ENCODE data around the gene TRDMT1. TPM values are rescaled to one million over a fixed set of nuclear protein-coding genes. Genes with fewer than 3 reads are reported as not detected.

Gene TRDMT1
- total and polyA plus RNA-seq, 2 donors (not counting 1 experiment from before 2014, with no cell fraction given): 5.8 to 7.0 TPM

GRCh38 chr10:17248964-17249363 is 47.5 kb upstream of the TRDMT1 start:
- H2AFZ ChIP-seq (ENCODE audit: low read length): no peak overlapping the region
- H3K27ac ChIP-seq (ENCODE audit: insufficient read depth, low read length): no peak overlapping the region
- no peak overlapping the region for H3K4me2 ChIP-seq (ENCODE audit: extremely low read depth, insufficient read depth, low read length)
- H3K9me3 ChIP-seq (ENCODE audit: control insufficient read depth, insufficient read depth, low read depth, low read length): no peaks in the 10 kb centered on the region
- no peaks in the 10 kb centered on the region for H3K27me3 ChIP-seq (ENCODE audit: control insufficient read depth, insufficient read depth, low read length)
- no peak overlapping the region for H3K4me3 ChIP-seq (replicated peaks in 1 of 4; ENCODE audit: control extremely low read depth in 1 of 4, insufficient read depth in 1 of 4, low read depth in 3 of 4, low read length in 4 of 4)
- TF ChIP-seq EZH2 (IDR thresholded peaks at IDR 0.05; ENCODE audit: low read length, missing control alignments): no peak
- no peak for TF ChIP-seq CTCF (conservative IDR thresholded peaks at IDR 0.05 in 1 of 2, IDR thresholded peaks at IDR 0.05 in 1 of 2; ENCODE audit: low read depth in 1 of 2, low read length in 2 of 2)
- H4K20me1 ChIP-seq (ENCODE audit: control insufficient read depth, extremely low read depth, insufficient read depth, low read length): no peaks in the 10 kb centered on the region
- no peaks in the 10 kb centered on the region for H3K4me1 ChIP-seq (ENCODE audit: control insufficient read depth, extremely low read depth, insufficient read depth, low read length)
- no peaks in the 10 kb centered on the region for H3K36me3 ChIP-seq (ENCODE audit: control insufficient read depth, insufficient read depth, low read length)
- H3K79me2 ChIP-seq (ENCODE audit: control insufficient read depth, insufficient read depth, low read length): no peaks in the 10 kb centered on the region
- no peak overlapping the region for H3K9ac ChIP-seq (ENCODE audit: insufficient read depth, low read length)
- DNase-seq (ENCODE audit: low read depth in 2 of 2): no peak

DNA sequence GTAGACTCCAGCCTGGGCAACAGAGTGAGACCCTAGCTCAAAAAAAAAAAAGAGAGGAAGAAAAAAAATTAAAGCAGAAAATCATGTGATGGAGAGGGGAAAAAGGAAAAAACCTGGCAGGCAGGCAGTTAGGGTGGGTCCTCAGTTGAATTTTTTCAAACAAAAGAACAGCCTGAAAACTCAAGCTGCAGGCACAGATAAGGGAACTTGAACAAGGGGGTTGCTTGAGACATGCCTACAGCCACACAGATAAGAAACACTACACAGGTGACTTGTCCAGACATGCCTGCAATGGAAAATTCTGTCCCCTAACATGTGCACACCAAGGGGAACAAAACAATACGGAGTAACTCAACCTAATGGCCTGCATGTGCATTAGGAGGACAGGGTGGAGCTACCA is 45.7 kb upstream of the TRDMT1 start:
- H4K20me1 ChIP-seq (ENCODE audit: control insufficient read depth, extremely low read depth, insufficient read depth, low read length): no peaks in the 10 kb centered on the region
- no peaks in the 10 kb centered on the region for H3K79me2 ChIP-seq (ENCODE audit: control insufficient read depth, insufficient read depth, low read length)
- H3K4me1 ChIP-seq (ENCODE audit: control insufficient read depth, extremely low read depth, insufficient read depth, low read length): no peaks in the 10 kb centered on the region
- TF ChIP-seq CTCF (conservative IDR thresholded peaks at IDR 0.05 in 1 of 2, IDR thresholded peaks at IDR 0.05 in 1 of 2; ENCODE audit: low read depth in 1 of 2, low read length in 2 of 2) (no peak), EZH2 (IDR thresholded peaks at IDR 0.05; ENCODE audit: low read length, missing control alignments) (no peak)
- H3K9me3 ChIP-seq (ENCODE audit: control insufficient read depth, insufficient read depth, low read depth, low read length): no peaks in the 10 kb centered on the region
- no peaks in the 10 kb centered on the region for H3K36me3 ChIP-seq (ENCODE audit: control insufficient read depth, insufficient read depth, low read length)
- no peak for DNase-seq (ENCODE audit: low read depth in 2 of 2)
- no peak overlapping the region for H2AFZ ChIP-seq (ENCODE audit: low read length)
- H3K9ac ChIP-seq (ENCODE audit: insufficient read depth, low read length): no peak overlapping the region
- no peaks in the 10 kb centered on the region for H3K27me3 ChIP-seq (ENCODE audit: control insufficient read depth, insufficient read depth, low read length)
- H3K27ac ChIP-seq (ENCODE audit: insufficient read depth, low read length): no peak overlapping the region
- H3K4me3 ChIP-seq (replicated peaks in 1 of 4; ENCODE audit: control extremely low read depth in 1 of 4, insufficient read depth in 1 of 4, low read depth in 3 of 4, low read length in 4 of 4): no peak overlapping the region
- no peak overlapping the region for H3K4me2 ChIP-seq (ENCODE audit: extremely low read depth, insufficient read depth, low read length)

- Histone ChIP-seq H3K4me2 (ENCODE audit: extremely low read depth, insufficient read depth, low read length) (no peak overlapping the region), H3K79me2 (ENCODE audit: control insufficient read depth, insufficient read depth, low read length) (no peaks in the 10 kb centered on the region), H3K36me3 (ENCODE audit: control insufficient read depth, insufficient read depth, low read length) (no peaks in the 10 kb centered on the region), H4K20me1 (ENCODE audit: control insufficient read depth, extremely low read depth, insufficient read depth, low read length) (no peaks in the 10 kb centered on the region), H3K4me1 (ENCODE audit: control insufficient read depth, extremely low read depth, insufficient read depth, low read length) (no peaks in the 10 kb centered on the region), H3K27ac (ENCODE audit: insufficient read depth, low read length) (no peak overlapping the region), H3K4me3 (replicated peaks in 1 of 4; ENCODE audit: control extremely low read depth in 1 of 4, insufficient read depth in 1 of 4, low read depth in 3 of 4, low read length in 4 of 4) (no peak overlapping the region), H3K27me3 (ENCODE audit: control insufficient read depth, insufficient read depth, low read length) (no peaks in the 10 kb centered on the region), H3K9ac (ENCODE audit: insufficient read depth, low read length) (no peak overlapping the region), H3K9me3 (ENCODE audit: control insufficient read depth, insufficient read depth, low read depth, low read length) (no peaks in the 10 kb centered on the region), H2AFZ (ENCODE audit: low read length) (no peak overlapping the region)
- TF ChIP-seq EZH2 (IDR thresholded peaks at IDR 0.05; ENCODE audit: low read length, missing control alignments) (no peak), CTCF (conservative IDR thresholded peaks at IDR 0.05 in 1 of 2, IDR thresholded peaks at IDR 0.05 in 1 of 2; ENCODE audit: low read depth in 1 of 2, low read length in 2 of 2) (no peak)
- peak in 1 of 2 donors; percentile 28 for DNase-seq (ENCODE audit: low read depth in 2 of 2)
Measured at GRCh38 chr10:17244700-17245365, 43.4 kb upstream of the TRDMT1 start.
